ENCODE measurements around the gene TCF12. TPM values are rescaled to one million over a fixed set of nuclear protein-coding genes. Genes with fewer than 3 reads are reported as not detected.

Gene TCF12
- polyA plus RNA-seq, 3 donors = 15.8 to 52.5 (median 27.6) TPM

DNA sequence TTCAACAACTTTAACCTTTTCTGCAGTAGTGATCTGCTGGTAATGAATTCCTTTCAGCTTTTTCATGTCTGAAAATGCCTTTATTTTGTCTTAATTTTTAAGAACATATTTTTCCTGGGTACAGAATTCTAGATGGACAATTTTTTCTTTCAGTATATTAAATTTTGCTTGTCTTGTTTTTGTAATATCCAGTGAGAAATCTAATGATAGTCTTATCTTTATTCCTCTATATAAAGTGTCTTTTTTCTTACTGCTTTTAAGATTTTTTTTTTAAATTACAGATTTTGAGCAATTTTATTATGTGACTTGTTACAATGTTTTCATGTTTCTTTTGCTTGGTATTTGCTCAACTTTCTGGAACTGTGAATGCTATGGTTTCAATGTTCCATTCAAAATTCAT lies 38.1 kb downstream of the TCF12 start:
- no peak overlapping the region for H2AFZ ChIP-seq (ENCODE audit: insufficient read depth, low read depth, low read length, poor library complexity, severe bottlenecking)
- Mint-ChIP-seq H3K4me1 (peaks cover 9% of the 10 kb centered on the region), H3K27me3 (ENCODE audit: low read depth in 3 of 3) (no peaks in the 10 kb centered on the region), H3K27ac (no peak overlapping the region), H3K36me3 (peaks cover 10% of the 10 kb centered on the region in 2 donors), H3K9me3 (peaks cover 0 to 18% (median 8%) of the 10 kb centered on the region in 7 donors), H3K4me3 (no peak overlapping the region)
- TF ChIP-seq, protein P1, sequence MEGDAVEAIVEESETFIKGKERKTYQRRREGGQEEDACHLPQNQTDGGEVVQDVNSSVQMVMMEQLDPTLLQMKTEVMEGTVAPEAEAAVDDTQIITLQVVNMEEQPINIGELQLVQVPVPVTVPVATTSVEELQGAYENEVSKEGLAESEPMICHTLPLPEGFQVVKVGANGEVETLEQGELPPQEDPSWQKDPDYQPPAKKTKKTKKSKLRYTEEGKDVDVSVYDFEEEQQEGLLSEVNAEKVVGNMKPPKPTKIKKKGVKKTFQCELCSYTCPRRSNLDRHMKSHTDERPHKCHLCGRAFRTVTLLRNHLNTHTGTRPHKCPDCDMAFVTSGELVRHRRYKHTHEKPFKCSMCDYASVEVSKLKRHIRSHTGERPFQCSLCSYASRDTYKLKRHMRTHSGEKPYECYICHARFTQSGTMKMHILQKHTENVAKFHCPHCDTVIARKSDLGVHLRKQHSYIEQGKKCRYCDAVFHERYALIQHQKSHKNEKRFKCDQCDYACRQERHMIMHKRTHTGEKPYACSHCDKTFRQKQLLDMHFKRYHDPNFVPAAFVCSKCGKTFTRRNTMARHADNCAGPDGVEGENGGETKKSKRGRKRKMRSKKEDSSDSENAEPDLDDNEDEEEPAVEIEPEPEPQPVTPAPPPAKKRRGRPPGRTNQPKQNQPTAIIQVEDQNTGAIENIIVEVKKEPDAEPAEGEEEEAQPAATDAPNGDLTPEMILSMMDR (IDR thresholded peaks at IDR 0.05) = no peak
- H3K27ac ChIP-seq (ENCODE audit: low read depth in 1 of 2, low read length in 2 of 2) = no peak overlapping the region
- no peaks in the 10 kb centered on the region for H3K27me3 ChIP-seq (ENCODE audit: control insufficient read depth in 2 of 2, insufficient read depth in 2 of 2, low read length in 2 of 2)
- no peaks in the 10 kb centered on the region for H3K36me3 ChIP-seq (replicated peaks in 1 of 2; ENCODE audit: control insufficient read depth in 1 of 2, insufficient read depth in 2 of 2, low read length in 2 of 2)
- no peak overlapping the region for H3K9ac ChIP-seq (ENCODE audit: insufficient read depth, low read length, poor library complexity, severe bottlenecking)
- no peaks in the 10 kb centered on the region for H3K4me1 ChIP-seq (ENCODE audit: control insufficient read depth in 1 of 2, insufficient read depth in 2 of 2, low read length in 2 of 2)
- no peaks in the 10 kb centered on the region for H3K9me3 ChIP-seq (replicated peaks in 1 of 2; ENCODE audit: control insufficient read depth in 1 of 2, insufficient read depth in 1 of 2, low read length in 2 of 2)
- no peak overlapping the region for H3K4me2 ChIP-seq (replicated peaks; ENCODE audit: extremely low read depth, low read length, poor library complexity, severe bottlenecking)
- H3K79me2 ChIP-seq (ENCODE audit: insufficient read depth, low read length) = peaks cover 87% of the 10 kb centered on the region
- intact Hi-C loops (cut with micrococcal nuclease) = no loop called here
- H3K4me3 ChIP-seq (replicated peaks in 1 of 3; ENCODE audit: low read depth in 2 of 3, low read length in 3 of 3) = no peak overlapping the region
- DNase-seq = no peak
- peaks cover 66% of the 10 kb centered on the region for H4K20me1 ChIP-seq (ENCODE audit: insufficient read depth, low read length)

DNA sequence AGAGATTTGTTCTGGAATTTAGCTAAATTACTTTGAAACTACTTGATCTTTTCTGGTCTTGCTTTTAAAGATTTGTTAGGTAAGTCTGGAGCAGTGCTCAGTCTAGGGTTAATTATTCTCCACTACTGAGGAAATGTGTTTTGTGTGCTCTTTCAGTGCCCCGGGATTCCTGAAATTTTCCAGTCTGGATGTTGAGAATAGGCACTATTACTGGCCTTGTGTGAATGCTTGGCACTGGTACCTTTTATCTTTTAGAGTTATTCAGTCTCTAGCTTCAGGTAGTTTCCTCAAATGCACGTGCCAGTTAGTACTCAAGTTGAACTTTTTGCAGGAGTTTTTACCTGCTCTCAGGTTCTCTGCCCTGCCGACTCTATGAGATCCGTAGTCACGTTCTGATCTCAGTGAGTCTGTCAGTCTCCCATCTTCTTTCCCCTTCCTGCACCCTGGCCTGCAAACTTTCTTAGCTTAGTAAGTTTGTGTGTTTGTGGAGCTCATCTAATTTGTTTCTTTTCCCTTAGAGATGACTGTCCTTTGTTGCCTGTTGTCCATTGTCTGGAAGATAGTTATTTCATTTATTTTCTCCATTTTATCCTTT lies 39.5 kb downstream of the TCF12 start:
- Histone ChIP-seq H3K9ac (ENCODE audit: insufficient read depth, low read length, poor library complexity, severe bottlenecking) (no peak overlapping the region), H3K27me3 (ENCODE audit: control insufficient read depth in 2 of 2, insufficient read depth in 2 of 2, low read length in 2 of 2) (no peaks in the 10 kb centered on the region), H3K4me3 (replicated peaks in 1 of 3; ENCODE audit: low read depth in 2 of 3, low read length in 3 of 3) (no peak overlapping the region), H3K4me2 (replicated peaks; ENCODE audit: extremely low read depth, low read length, poor library complexity, severe bottlenecking) (no peak overlapping the region), H2AFZ (ENCODE audit: insufficient read depth, low read depth, low read length, poor library complexity, severe bottlenecking) (no peak overlapping the region), H3K9me3 (replicated peaks in 1 of 2; ENCODE audit: control insufficient read depth in 1 of 2, insufficient read depth in 1 of 2, low read length in 2 of 2) (no peaks in the 10 kb centered on the region), H3K79me2 (ENCODE audit: insufficient read depth, low read length) (peaks cover 85% of the 10 kb centered on the region), H4K20me1 (ENCODE audit: insufficient read depth, low read length) (peaks cover 68% of the 10 kb centered on the region), H3K36me3 (replicated peaks in 1 of 2; ENCODE audit: control insufficient read depth in 1 of 2, insufficient read depth in 2 of 2, low read length in 2 of 2) (no peaks in the 10 kb centered on the region), H3K27ac (ENCODE audit: low read depth in 1 of 2, low read length in 2 of 2) (no peak overlapping the region), H3K4me1 (ENCODE audit: control insufficient read depth in 1 of 2, insufficient read depth in 2 of 2, low read length in 2 of 2) (no peaks in the 10 kb centered on the region)
- TF ChIP-seq, protein P1 (IDR thresholded peaks at IDR 0.05) = no peak
- Mint-ChIP-seq H3K27me3 (ENCODE audit: low read depth in 3 of 3) (no peaks in the 10 kb centered on the region), H3K27ac (no peak overlapping the region), H3K36me3 (peaks cover 10% of the 10 kb centered on the region in 2 donors), H3K9me3 (peaks cover 0 to 18% (median 7%) of the 10 kb centered on the region in 7 donors), H3K4me3 (no peak overlapping the region), H3K4me1 (peaks cover 9% of the 10 kb centered on the region)
- intact Hi-C loops (cut with micrococcal nuclease) = no loop called here
- WGBS (ENCODE audit: insufficient coverage) = 100% methylated on average over 1 of the region's 5 CpGs
- no peak for DNase-seq

Measured in CD14-positive monocyte (primary cell).